ENCODE results near the gene SLC1A5.

SLC1A5 gene

DNA sequence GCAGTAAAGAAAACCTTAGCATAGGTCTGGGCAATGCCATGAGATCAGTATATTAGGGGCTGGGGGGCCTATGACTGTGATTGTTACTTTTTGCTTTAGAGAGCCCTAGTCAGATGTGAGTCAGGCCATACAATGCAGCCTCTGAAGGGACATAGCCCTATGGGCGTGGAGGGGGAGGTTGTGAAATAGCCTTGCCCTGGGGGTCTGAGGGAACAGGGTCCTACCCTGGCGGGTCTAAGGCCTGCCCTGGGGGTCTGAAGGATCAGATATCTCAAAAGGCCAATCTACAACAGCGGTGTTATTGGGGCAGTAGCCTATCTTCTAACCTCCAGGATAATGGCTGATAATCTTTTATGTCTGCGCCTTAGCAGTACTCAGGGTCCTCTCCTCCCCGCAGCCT lies 13.8 kb upstream of the SLC1A5 start:
- Histone ChIP-seq H3K27ac (ENCODE audit: insufficient read depth in 1 of 2, low read depth in 1 of 2, low read length in 2 of 2, poor library complexity in 1 of 2, severe bottlenecking in 2 of 2) (no peak overlapping the region), H3K27me3 (replicated peaks in 2 of 5; ENCODE audit: control insufficient read depth in 4 of 5, insufficient read depth in 5 of 5, low read length in 4 of 5) (no peaks in the 10 kb centered on the region), H3K4me3 (ENCODE audit: control insufficient read depth in 1 of 7, extremely low read depth in 1 of 7, insufficient read depth in 4 of 7, low read depth in 2 of 7, low read length in 6 of 7) (no peak overlapping the region), H3K4me1 (ENCODE audit: control extremely low read depth in 1 of 4, control insufficient read depth in 4 of 4, insufficient read depth in 4 of 4, low read length in 3 of 4) (no peaks in the 10 kb centered on the region), H3K9me3 (ENCODE audit: control extremely low read depth in 1 of 5, control insufficient read depth in 4 of 5, insufficient read depth in 2 of 5, low read depth in 1 of 5, low read length in 4 of 5) (no peaks in the 10 kb centered on the region), H3K36me3 (ENCODE audit: control insufficient read depth in 4 of 4, insufficient read depth in 4 of 4, low read length in 3 of 4) (no peaks in the 10 kb centered on the region)
- ChIA-PET CTCF (interaction anchor here (1.0 kb wide), 1 partner anchor 44 kb away, joined by 4 read pairs; no protein-coding TSS in a partner anchor), POLR2A (no interaction called here)
- DNase-seq, result no peak
- 100% methylated on average over 4 of the region's 5 CpGs for WGBS (ENCODE audit: insufficient coverage)

DNA sequence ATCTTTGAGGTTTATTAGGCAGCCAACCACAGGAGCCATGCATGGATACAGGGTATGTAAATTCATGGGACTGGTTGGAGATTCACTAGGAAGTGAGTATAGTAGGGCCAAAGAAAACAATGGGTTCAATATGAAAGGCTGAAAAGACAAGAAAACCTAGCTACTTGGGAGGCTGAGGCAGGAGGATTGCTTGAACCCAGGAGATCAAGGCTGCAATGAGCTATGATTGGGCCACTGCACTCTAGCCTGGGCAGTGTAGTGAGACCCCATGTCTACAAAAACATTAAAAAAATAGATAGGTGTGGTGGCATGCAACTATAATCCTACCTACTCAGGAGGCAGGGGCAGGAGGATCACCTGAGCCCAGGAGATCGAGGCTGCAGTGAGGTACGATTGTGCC lies 10.3 kb upstream of the SLC1A5 start:
- H3K36me3 ChIP-seq (ENCODE audit: control insufficient read depth in 4 of 4, insufficient read depth in 4 of 4, low read length in 3 of 4), result no peaks in the 10 kb centered on the region
- no peak overlapping the region for H3K4me3 ChIP-seq (ENCODE audit: control insufficient read depth in 1 of 7, extremely low read depth in 1 of 7, insufficient read depth in 4 of 7, low read depth in 2 of 7, low read length in 6 of 7)
- peaks cover 0 to 2% (median 0%) of the 10 kb centered on the region in 4 experiments for H3K4me1 ChIP-seq (ENCODE audit: control extremely low read depth in 1 of 4, control insufficient read depth in 4 of 4, insufficient read depth in 4 of 4, low read length in 3 of 4)
- WGBS (ENCODE audit: insufficient coverage), result no CpG with 5 or more reads among the region's 2 CpGs
- H3K27me3 ChIP-seq (replicated peaks in 2 of 5; ENCODE audit: control insufficient read depth in 4 of 5, insufficient read depth in 5 of 5, low read length in 4 of 5), result no peaks in the 10 kb centered on the region
- no peak for DNase-seq
- no peak overlapping the region for H3K27ac ChIP-seq (ENCODE audit: insufficient read depth in 1 of 2, low read depth in 1 of 2, low read length in 2 of 2, poor library complexity in 1 of 2, severe bottlenecking in 2 of 2)
- no peaks in the 10 kb centered on the region for H3K9me3 ChIP-seq (ENCODE audit: control extremely low read depth in 1 of 5, control insufficient read depth in 4 of 5, insufficient read depth in 2 of 5, low read depth in 1 of 5, low read length in 4 of 5)
- ChIA-PET POLR2A (no interaction called here), CTCF (no interaction called here)

DNA sequence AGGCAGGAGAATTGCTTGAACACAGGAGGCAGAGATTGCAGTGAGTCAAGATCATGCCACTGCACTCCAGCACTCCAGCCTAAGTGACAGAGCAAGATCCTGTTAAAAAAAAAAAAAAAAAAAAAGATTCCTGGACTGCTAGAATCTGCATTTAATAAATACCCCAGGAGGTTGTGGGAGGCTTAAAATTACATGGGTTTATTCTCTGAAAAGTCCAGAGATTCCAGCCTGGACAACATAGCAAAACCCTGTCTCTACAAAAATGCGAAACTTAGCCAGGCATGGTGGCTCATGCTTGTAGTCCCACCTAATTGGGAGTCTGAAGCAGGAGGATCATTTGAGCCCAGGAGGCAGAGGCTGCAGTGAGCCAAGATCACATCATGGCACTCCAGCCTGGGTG lies 9.5 kb upstream of the SLC1A5 start:
- H3K4me1 ChIP-seq (ENCODE audit: control extremely low read depth in 1 of 4, control insufficient read depth in 4 of 4, insufficient read depth in 4 of 4, low read length in 3 of 4), result peaks cover 0 to 2% (median 0%) of the 10 kb centered on the region in 4 experiments
- H3K27ac ChIP-seq (ENCODE audit: insufficient read depth in 1 of 2, low read depth in 1 of 2, low read length in 2 of 2, poor library complexity in 1 of 2, severe bottlenecking in 2 of 2), result no peak overlapping the region
- CTCF ChIA-PET, result interaction anchor here (0.7 kb wide), 1 partner anchor 17 kb away, joined by 4 read pairs; no protein-coding TSS in a partner anchor
- DNase-seq, result no peak
- H3K36me3 ChIP-seq (ENCODE audit: control insufficient read depth in 4 of 4, insufficient read depth in 4 of 4, low read length in 3 of 4), result no peaks in the 10 kb centered on the region
- H3K27me3 ChIP-seq (replicated peaks in 2 of 5; ENCODE audit: control insufficient read depth in 4 of 5, insufficient read depth in 5 of 5, low read length in 4 of 5), result no peaks in the 10 kb centered on the region
- WGBS (ENCODE audit: insufficient coverage), result 100% methylated on average over 1 of the region's 1 CpG
- H3K9me3 ChIP-seq (ENCODE audit: control extremely low read depth in 1 of 5, control insufficient read depth in 4 of 5, insufficient read depth in 2 of 5, low read depth in 1 of 5, low read length in 4 of 5), result no peaks in the 10 kb centered on the region
- POLR2A ChIA-PET, result no interaction called here
- H3K4me3 ChIP-seq (ENCODE audit: control insufficient read depth in 1 of 7, extremely low read depth in 1 of 7, insufficient read depth in 4 of 7, low read depth in 2 of 7, low read length in 6 of 7), result no peak overlapping the region

- Histone ChIP-seq H3K4me3 (ENCODE audit: control insufficient read depth in 1 of 7, extremely low read depth in 1 of 7, insufficient read depth in 4 of 7, low read depth in 2 of 7, low read length in 6 of 7) (no peak overlapping the region), H3K27me3 (replicated peaks in 2 of 5; ENCODE audit: control insufficient read depth in 4 of 5, insufficient read depth in 5 of 5, low read length in 4 of 5) (no peaks in the 10 kb centered on the region), H3K9me3 (ENCODE audit: control extremely low read depth in 1 of 5, control insufficient read depth in 4 of 5, insufficient read depth in 2 of 5, low read depth in 1 of 5, low read length in 4 of 5) (no peaks in the 10 kb centered on the region), H3K36me3 (ENCODE audit: control insufficient read depth in 4 of 4, insufficient read depth in 4 of 4, low read length in 3 of 4) (no peaks in the 10 kb centered on the region), H3K4me1 (ENCODE audit: control extremely low read depth in 1 of 4, control insufficient read depth in 4 of 4, insufficient read depth in 4 of 4, low read length in 3 of 4) (peaks cover 5 to 31% (median 25%) of the 10 kb centered on the region in 4 experiments), H3K27ac (ENCODE audit: insufficient read depth in 1 of 2, low read depth in 1 of 2, low read length in 2 of 2, poor library complexity in 1 of 2, severe bottlenecking in 2 of 2) (no peak overlapping the region)
- CTCF ChIA-PET, result interaction anchor here (1.2 to 1.9 kb wide), 2 partner anchors 20 to 33 kb away, joined by 3 to 4 read pairs; no protein-coding TSS in a partner anchor
- POLR2A ChIA-PET, result no interaction called here
- 13% methylated on average over 4 of the region's 5 CpGs for WGBS (ENCODE audit: insufficient coverage)
- peak; percentile 45 to 84 (median 79) for DNase-seq
These were observed 3.5 kb upstream of the SLC1A5 start for GRCh38 chr19:46791944-46792343.

GRCh38 chr19:46789371-46789770 lies 977 bp upstream of the SLC1A5 start:
- no peaks in the 10 kb centered on the region for H3K27me3 ChIP-seq (replicated peaks in 2 of 5; ENCODE audit: control insufficient read depth in 4 of 5, insufficient read depth in 5 of 5, low read length in 4 of 5)
- 96% methylated on average over 7 of the region's 8 CpGs for WGBS (ENCODE audit: insufficient coverage)
- POLR2A ChIA-PET, result interaction anchor here (0.6 to 1.0 kb wide), 2 partner anchors 23 to 46 kb away, joined by 3 to 4 read pairs; no protein-coding TSS in a partner anchor
- H3K9me3 ChIP-seq (ENCODE audit: control extremely low read depth in 1 of 5, control insufficient read depth in 4 of 5, insufficient read depth in 2 of 5, low read depth in 1 of 5, low read length in 4 of 5), result no peaks in the 10 kb centered on the region
- peaks cover 10 to 55% (median 50%) of the 10 kb centered on the region in 4 experiments for H3K4me1 ChIP-seq (ENCODE audit: control extremely low read depth in 1 of 4, control insufficient read depth in 4 of 4, insufficient read depth in 4 of 4, low read length in 3 of 4)
- no peak overlapping the region for H3K27ac ChIP-seq (ENCODE audit: insufficient read depth in 1 of 2, low read depth in 1 of 2, low read length in 2 of 2, poor library complexity in 1 of 2, severe bottlenecking in 2 of 2)
- H3K36me3 ChIP-seq (ENCODE audit: control insufficient read depth in 4 of 4, insufficient read depth in 4 of 4, low read length in 3 of 4), result peaks cover 0 to 6% (median 0%) of the 10 kb centered on the region in 4 experiments
- CTCF ChIA-PET, result interaction anchor here (1.1 to 1.6 kb wide), 5 partner anchors 11 to 67 kb away, joined by 3 to 6 read pairs (median 4); no protein-coding TSS in a partner anchor
- DNase-seq, result no peak
- H3K4me3 ChIP-seq (ENCODE audit: control insufficient read depth in 1 of 7, extremely low read depth in 1 of 7, insufficient read depth in 4 of 7, low read depth in 2 of 7, low read length in 6 of 7), result no peak overlapping the region

GRCh38 chr19:46788968-46789338 lies 559 bp upstream of the SLC1A5 start:
- no peak for DNase-seq
- 71% methylated on average over 9 of the region's 9 CpGs for WGBS (ENCODE audit: insufficient coverage)
- ChIA-PET POLR2A (interaction anchor here (0.6 to 1.9 kb wide), 8 partner anchors 10 to 51 kb away, joined by 3 to 7 read pairs (median 4); no protein-coding TSS in a partner anchor), CTCF (interaction anchor here (1.3 to 1.6 kb wide), 3 partner anchors 11 to 67 kb away, joined by 3 to 4 read pairs (median 4); no protein-coding TSS in a partner anchor)
- H3K9me3 ChIP-seq (ENCODE audit: control extremely low read depth in 1 of 5, control insufficient read depth in 4 of 5, insufficient read depth in 2 of 5, low read depth in 1 of 5, low read length in 4 of 5), result no peaks in the 10 kb centered on the region
- H3K27me3 ChIP-seq (replicated peaks in 2 of 5; ENCODE audit: control insufficient read depth in 4 of 5, insufficient read depth in 5 of 5, low read length in 4 of 5), result no peaks in the 10 kb centered on the region
- peaks cover 10 to 59% (median 54%) of the 10 kb centered on the region in 4 experiments for H3K4me1 ChIP-seq (ENCODE audit: control extremely low read depth in 1 of 4, control insufficient read depth in 4 of 4, insufficient read depth in 4 of 4, low read length in 3 of 4)
- peak overlapping the region in 1 of 7 experiments; percentile 45 for H3K4me3 ChIP-seq (ENCODE audit: control insufficient read depth in 1 of 7, extremely low read depth in 1 of 7, insufficient read depth in 4 of 7, low read depth in 2 of 7, low read length in 6 of 7)
- peaks cover 0 to 8% (median 0%) of the 10 kb centered on the region in 4 experiments for H3K36me3 ChIP-seq (ENCODE audit: control insufficient read depth in 4 of 4, insufficient read depth in 4 of 4, low read length in 3 of 4)
- H3K27ac ChIP-seq (ENCODE audit: insufficient read depth in 1 of 2, low read depth in 1 of 2, low read length in 2 of 2, poor library complexity in 1 of 2, severe bottlenecking in 2 of 2), result no peak overlapping the region
